OCI-LY1 (cell line): ENCODE results near the gene AQP1.

ENCODE experiments used
- H2AFZ ChIP-seq: fragments of 200-600 bp; sonication (generic), shearing (Covaris generic); 2 replicates; pipeline ENCODE4 v1.6.0; 2014; ENCODE audit warnings: antibody characterized with exemption, mild to moderate bottlenecking, low read length
- H3F3A ChIP-seq: fragments of 200-600 bp; sonication (generic), shearing (Covaris generic); 2 replicates; pipeline ENCODE4 v1.6.0; 2014; ENCODE audit warnings: mild to moderate bottlenecking, antibody characterized with exemption, low read length, moderate library complexity; ENCODE audit not compliant: insufficient read depth
- H3K27ac ChIP-seq: fragments of 200-600 bp; sonication (generic); 2 replicates; pipeline ENCODE4 v1.5.1; 2014; ENCODE audit warnings: low read length, mixed run types, mild to moderate bottlenecking, low read depth; ENCODE audit not compliant: poor library complexity, severe bottlenecking
- H3K27me3 ChIP-seq: fragments of 200-600 bp; sonication (generic); 2 replicates; pipeline ENCODE4 v1.6.0; 2014; ENCODE audit warnings: antibody characterized with exemption, mild to moderate bottlenecking, low read length, moderate library complexity; ENCODE audit not compliant: insufficient read depth
- H3K36me3 ChIP-seq: fragments of 200-600 bp; sonication (generic); 2 replicates; pipeline ENCODE4 v1.6.1; 2014; ENCODE audit warnings: mild to moderate bottlenecking, antibody characterized with exemption, low read length, moderate library complexity, mixed read lengths; ENCODE audit not compliant: insufficient read depth
- H3K4me1 ChIP-seq: fragments of 200-600 bp; sonication (generic); 2 replicates; pipeline ENCODE4 v1.5.1; 2014; ENCODE audit warnings: mild to moderate bottlenecking, low read length, moderate library complexity; ENCODE audit not compliant: insufficient read depth, severe bottlenecking
- H3K4me2 ChIP-seq: fragments of 200-600 bp; sonication (generic), shearing (Covaris generic); 2 replicates; pipeline ENCODE4 v1.6.1; 2014; ENCODE audit warnings: low read length
- H3K4me3 ChIP-seq: fragments of 200-600 bp; sonication (generic); 2 replicates; pipeline ENCODE4 v1.5.1; 2014; ENCODE audit warnings: low read length, low read depth, mild to moderate bottlenecking, mixed read lengths; ENCODE audit not compliant: poor library complexity, severe bottlenecking
- H3K79me2 ChIP-seq: fragments of 200-600 bp; shearing (Covaris generic); 2 replicates; pipeline ENCODE4 v1.6.1; 2016; ENCODE audit warnings: mixed run types, low read length, mixed read lengths; ENCODE audit not compliant: insufficient read depth
- H3K9ac ChIP-seq: fragments of 200-600 bp; sonication (generic), shearing (Covaris generic); 2 replicates; pipeline ENCODE4 v1.6.1; 2014; ENCODE audit warnings: mild to moderate bottlenecking, low read length, mixed read lengths
- H3K9me2 ChIP-seq: fragments of 200-600 bp; sonication (generic), shearing (Covaris generic); 2 replicates; pipeline ENCODE4 v1.6.1; 2014; ENCODE audit warnings: low read depth, mild to moderate bottlenecking, low read length, mixed read lengths
- H3K9me3 ChIP-seq: fragments of 200-600 bp; shearing (Covaris generic); 2 replicates; pipeline ENCODE4 v1.6.1; 2014; ENCODE audit warnings: low read length, mixed read lengths
- H4K20me1 ChIP-seq: fragments of 200-600 bp; sonication (generic), shearing (Covaris generic); 2 replicates; pipeline ENCODE4 v1.6.0; 2016; ENCODE audit warnings: mild to moderate bottlenecking, low read length; ENCODE audit not compliant: insufficient read depth
- EZH2 ChIP-seq: fragments of 200-600 bp; sonication (generic), shearing (Covaris generic); IDR thresholded peaks from 2 replicates; pipeline ENCODE4 v1.8.0; 2017; ENCODE audit warnings: borderline replicate concordance, mixed run types, mild to moderate bottlenecking, antibody characterized with exemption, low read length, moderate library complexity, mixed read lengths
- TF ChIP-seq, protein P1 (sequence below): fragments of 200-600 bp; sonication (generic), shearing (Covaris generic); IDR thresholded peaks from 2 replicates; pipeline ENCODE4 v1.5.1; 2017; ENCODE audit warnings: mild to moderate bottlenecking, antibody characterized with exemption, low read length, moderate library complexity, mixed read lengths

AQP1 gene

DNA sequence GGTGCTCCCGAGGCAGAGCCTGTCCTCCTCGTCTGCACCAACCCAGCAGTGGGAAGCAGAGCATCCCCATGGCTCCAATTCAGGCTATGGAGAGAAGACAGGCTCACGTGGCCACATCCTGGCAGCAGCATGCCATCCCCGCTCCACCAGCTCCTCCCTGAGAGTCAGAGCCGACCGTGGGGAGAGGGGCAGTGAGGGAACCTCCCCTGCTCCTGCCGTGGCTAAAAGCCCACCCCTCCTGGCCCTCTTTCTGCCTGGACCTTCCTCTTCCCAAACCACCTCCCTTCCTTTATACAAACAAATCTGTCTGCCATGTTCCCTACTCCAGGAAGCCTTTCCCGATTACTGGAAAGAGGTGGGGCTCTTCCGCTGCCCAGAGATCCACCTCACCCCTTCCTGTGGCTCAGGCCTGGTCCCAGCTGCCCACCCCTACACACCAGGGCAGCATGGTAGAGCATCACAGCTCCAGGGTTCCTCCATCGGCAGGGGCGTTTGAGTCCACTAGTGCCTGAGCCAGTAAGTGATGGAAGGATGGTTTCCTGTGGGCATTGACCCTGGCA, 10.8 kb upstream of the AQP1 start:
- no peaks in the 10 kb centered on the region for H3K36me3 ChIP-seq
- H3K27ac ChIP-seq = no peak overlapping the region
- no peaks in the 10 kb centered on the region for H3K4me1 ChIP-seq
- no peaks in the 10 kb centered on the region for H3K79me2 ChIP-seq
- no peaks in the 10 kb centered on the region for H3K27me3 ChIP-seq
- TF ChIP-seq EZH2 = no peak
- TF ChIP-seq, protein P1, sequence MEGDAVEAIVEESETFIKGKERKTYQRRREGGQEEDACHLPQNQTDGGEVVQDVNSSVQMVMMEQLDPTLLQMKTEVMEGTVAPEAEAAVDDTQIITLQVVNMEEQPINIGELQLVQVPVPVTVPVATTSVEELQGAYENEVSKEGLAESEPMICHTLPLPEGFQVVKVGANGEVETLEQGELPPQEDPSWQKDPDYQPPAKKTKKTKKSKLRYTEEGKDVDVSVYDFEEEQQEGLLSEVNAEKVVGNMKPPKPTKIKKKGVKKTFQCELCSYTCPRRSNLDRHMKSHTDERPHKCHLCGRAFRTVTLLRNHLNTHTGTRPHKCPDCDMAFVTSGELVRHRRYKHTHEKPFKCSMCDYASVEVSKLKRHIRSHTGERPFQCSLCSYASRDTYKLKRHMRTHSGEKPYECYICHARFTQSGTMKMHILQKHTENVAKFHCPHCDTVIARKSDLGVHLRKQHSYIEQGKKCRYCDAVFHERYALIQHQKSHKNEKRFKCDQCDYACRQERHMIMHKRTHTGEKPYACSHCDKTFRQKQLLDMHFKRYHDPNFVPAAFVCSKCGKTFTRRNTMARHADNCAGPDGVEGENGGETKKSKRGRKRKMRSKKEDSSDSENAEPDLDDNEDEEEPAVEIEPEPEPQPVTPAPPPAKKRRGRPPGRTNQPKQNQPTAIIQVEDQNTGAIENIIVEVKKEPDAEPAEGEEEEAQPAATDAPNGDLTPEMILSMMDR = no peak
- H3K9me2 ChIP-seq = no peaks in the 10 kb centered on the region
- H3K4me3 ChIP-seq = no peak overlapping the region
- no peak overlapping the region for H3K4me2 ChIP-seq
- no peak overlapping the region for H2AFZ ChIP-seq
- H4K20me1 ChIP-seq = no peaks in the 10 kb centered on the region
- no peaks in the 10 kb centered on the region for H3F3A ChIP-seq
- no peaks in the 10 kb centered on the region for H3K9me3 ChIP-seq
- H3K9ac ChIP-seq = no peak overlapping the region

DNA sequence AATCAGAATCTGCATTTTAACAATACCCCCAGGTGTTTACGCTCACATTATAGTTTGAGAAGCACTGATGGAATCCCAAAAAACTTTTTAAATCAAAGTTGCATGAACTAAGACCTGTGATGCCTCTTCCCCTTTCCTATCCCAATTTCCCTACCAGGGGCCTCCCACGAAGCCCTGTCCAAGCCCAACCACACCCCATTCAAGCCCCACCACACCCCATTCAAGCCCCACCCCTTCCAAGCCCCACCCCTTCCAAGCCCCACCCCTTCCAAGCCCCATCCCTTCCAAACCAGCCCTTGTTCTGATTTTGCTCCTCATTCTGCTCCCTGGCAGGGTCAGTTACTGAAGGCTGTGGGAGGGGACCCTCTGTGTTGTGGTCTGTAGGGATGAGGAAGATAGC, 9.8 kb upstream of the AQP1 start:
- Histone ChIP-seq H3K4me1 (no peaks in the 10 kb centered on the region), H3K9ac (no peak overlapping the region), H3K4me2 (no peak overlapping the region), H3F3A (no peaks in the 10 kb centered on the region), H3K36me3 (no peaks in the 10 kb centered on the region), H3K27ac (no peak overlapping the region), H3K9me2 (no peaks in the 10 kb centered on the region), H3K4me3 (no peak overlapping the region), H4K20me1 (no peaks in the 10 kb centered on the region), H2AFZ (no peak overlapping the region), H3K79me2 (no peaks in the 10 kb centered on the region), H3K27me3 (no peaks in the 10 kb centered on the region), H3K9me3 (no peaks in the 10 kb centered on the region)
- TF ChIP-seq, protein P1 = no peak
- no peak for TF ChIP-seq EZH2

DNA sequence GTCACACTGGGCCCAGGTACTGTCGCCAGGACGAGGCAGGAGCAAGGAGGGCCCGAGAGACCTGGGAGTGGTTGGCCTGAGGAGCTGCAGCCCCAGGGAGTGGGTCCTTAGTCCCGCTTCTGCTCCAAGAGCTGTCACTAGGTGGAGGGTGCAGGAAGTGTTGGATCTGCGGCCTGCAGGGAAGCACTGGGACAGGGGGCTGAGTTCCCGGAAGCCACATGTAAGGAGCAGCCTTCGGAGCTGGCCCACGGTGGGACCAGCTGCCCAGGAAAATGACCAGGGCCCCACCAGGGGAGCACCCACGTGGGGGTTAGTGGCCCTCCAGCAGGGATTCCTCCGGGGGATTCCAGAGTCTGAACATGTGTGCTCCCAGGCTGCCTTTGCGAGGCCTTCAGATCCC, 9.2 kb upstream of the AQP1 start:
- Histone ChIP-seq H3K27ac (no peak overlapping the region), H3K4me1 (no peaks in the 10 kb centered on the region), H4K20me1 (no peaks in the 10 kb centered on the region), H3K9me2 (no peaks in the 10 kb centered on the region), H3K4me2 (no peak overlapping the region), H3K27me3 (no peaks in the 10 kb centered on the region), H3K9ac (no peak overlapping the region), H2AFZ (no peak overlapping the region), H3K4me3 (no peak overlapping the region), H3K79me2 (no peaks in the 10 kb centered on the region), H3K9me3 (no peaks in the 10 kb centered on the region), H3K36me3 (no peaks in the 10 kb centered on the region), H3F3A (no peaks in the 10 kb centered on the region)
- no peak for TF ChIP-seq EZH2
- TF ChIP-seq, protein P1 = no peak
